A549 (cell line): Measurements from ENCODE around the gene SLC4A3. TPM values are rescaled to one million over a fixed set of nuclear protein-coding genes. Genes with fewer than 3 reads are reported as not detected.

Experiments
- ATAC-seq, 2 experiments: fragments of 200-7000 bp in 1 of 2; fragments of >200 bp in 1 of 2; cut with Nextera tagmentation in 1 of 2; cut with Tn5 transposase in 1 of 2; 3 replicates each; pipeline versions ENCODE4 v1.8.0 to v1.9.1; 2018 to 2020; ENCODE audit warnings: mild to moderate bottlenecking in 1 of 2, moderate library complexity in 1 of 2
- CTCF ChIA-PET: fragments of 300-600 bp; sonication (Branson Sonifier 250); formaldehyde crosslinking; extraction: SDS; loops from one replicate; lab custom pipeline; 2021; ENCODE audit warnings: antibody characterized with exemption, inconsistent platforms; lab: Yijun Ruan, JAX
- POLR2A ChIA-PET: fragments of 350-600 bp; formaldehyde crosslinking; extraction: SDS; loops from one replicate; lab custom pipeline; 2021; ENCODE audit warnings: antibody characterized with exemption, inconsistent platforms; lab: Yijun Ruan, JAX
- DNase-seq, 2 experiments: peaks; one replicate each; pipeline versions ENCODE4 v3.0.0 to v3.0.0-alpha.2; 2011 to 2016; ENCODE audit warnings: low read depth in 1 of 2, low spot score in 1 of 2
- FAIRE-seq: peaks from 2 replicates; lab custom pipeline; 2011; peaks lifted over from hg19 to GRCh38; lab: Jason Lieb, UNC
- H3K27ac ChIP-seq, 2 experiments: fragments of >200 bp; sonication (Bioruptor Twin); formaldehyde crosslinking; 3 replicates each; pipeline ENCODE4 v1.5.1; 2016 to 2017
- H3K4me1 ChIP-seq: fragments of >200 bp; sonication (Bioruptor Twin); formaldehyde crosslinking; 3 replicates; pipeline ENCODE4 v1.6.1; 2016
- H3K4me2 ChIP-seq: fragments of >200 bp; sonication (Bioruptor Twin); formaldehyde crosslinking; 3 replicates; pipeline ENCODE4 v1.6.1; 2016
- H3K4me3 ChIP-seq: fragments of >200 bp; sonication (Bioruptor Twin); formaldehyde crosslinking; 3 replicates; pipeline ENCODE4 v1.5.1; 2016
- H3K9me3 ChIP-seq: fragments of >200 bp; sonication (Bioruptor Twin); formaldehyde crosslinking; 3 replicates; pipeline ENCODE4 v1.6.1; 2016
- BCL3 ChIP-seq: fragments of >200 bp; sonication (Bioruptor Twin); formaldehyde crosslinking; IDR thresholded peaks from 3 replicates; pipeline ENCODE4 v1.6.1; 2016
- CEBPB ChIP-seq, 2 experiments: fragments of >200 bp in 1 of 2; sonication (Bioruptor Twin) in 1 of 2; formaldehyde crosslinking in 1 of 2; IDR thresholded peaks; 2 replicates each; pipeline ENCODE4 v1.6.1; 2012 to 2016
- CTCF ChIP-seq: fragments of >200 bp; sonication (Bioruptor Twin); formaldehyde crosslinking; IDR thresholded peaks from 3 replicates; pipeline ENCODE4 v1.5.1; 2016
- FOXS1 ChIP-seq: fragments of 250-450 bp; sonication (Bioruptor Pico); IDR thresholded peaks from 2 replicates; pipeline ENCODE4 v1.5.0; 2020; ENCODE audit warnings: mild to moderate bottlenecking, moderate library complexity
- HMGXB4 ChIP-seq: fragments of 250-450 bp; sonication (Bioruptor Pico); IDR thresholded peaks from 2 replicates; pipeline ENCODE4 v1.5.0; 2021; ENCODE audit warnings: mild to moderate bottlenecking, moderate library complexity, borderline replicate concordance
- HOXB5 ChIP-seq: fragments of 250-450 bp; sonication (Bioruptor Pico); IDR thresholded peaks from 2 replicates; pipeline ENCODE4 v1.5.0; 2020; ENCODE audit warnings: mild to moderate bottlenecking, moderate library complexity
- MAFK ChIP-seq: fragments of 450-650 bp; IDR thresholded peaks from 2 replicates; pipeline ENCODE4 v1.6.1; 2014; ENCODE audit not compliant: partially characterized antibody
- MYC ChIP-seq: IDR thresholded peaks from 2 replicates; pipeline ENCODE4 v1.6.1; 2012; ENCODE audit warnings: mild to moderate bottlenecking, inconsistent platforms, low read length, improper control_type of control experiment, borderline replicate concordance
- PHF8 ChIP-seq: fragments of 200-600 bp; sonication (generic); IDR thresholded peaks from 2 replicates; pipeline ENCODE4 v1.6.1; 2016; ENCODE audit warnings: low read depth, mild to moderate bottlenecking, antibody characterized with exemption, moderate library complexity, borderline replicate concordance
- POLR2AphosphoS2 ChIP-seq: conservative IDR thresholded peaks from 2 replicates; pipeline ENCODE4 v1.6.1; 2012; ENCODE audit warnings: low read length, improper control_type of control experiment, inconsistent platforms
- RFX5 ChIP-seq: fragments of 450-650 bp; IDR thresholded peaks from 2 replicates; pipeline ENCODE4 v1.7.1; 2014; ENCODE audit warnings: antibody characterized with exemption, mild to moderate bottlenecking, moderate library complexity
- RNF2 ChIP-seq: fragments of 200-600 bp; sonication (generic); IDR thresholded peaks from 2 replicates; pipeline ENCODE4 v1.6.1; 2016; ENCODE audit warnings: low read depth, mild to moderate bottlenecking, antibody characterized with exemption, moderate library complexity, borderline replicate concordance
- SMC3 ChIP-seq: fragments of >200 bp; sonication (Bioruptor Twin); formaldehyde crosslinking; IDR thresholded peaks from 3 replicates; pipeline ENCODE4 v1.6.1; 2018; ENCODE audit warnings: inconsistent platforms
- SREBF2 ChIP-seq: fragments of 450-650 bp; IDR thresholded peaks from 2 replicates; pipeline ENCODE4 v1.6.1; 2014; ENCODE audit warnings: mild to moderate bottlenecking, moderate library complexity
- ZFP36 ChIP-seq: fragments of 450-650 bp; IDR thresholded peaks from 2 replicates; pipeline ENCODE4 v1.6.1; 2014; ENCODE audit warnings: borderline replicate concordance; ENCODE audit not compliant: partially characterized antibody
- ZSCAN20 ChIP-seq: fragments of 250-450 bp; sonication (Bioruptor Pico); IDR thresholded peaks from 2 replicates; pipeline ENCODE4 v1.8.0; 2022; ENCODE audit warnings: mild to moderate bottlenecking, moderate library complexity
- WGBS: methylation state at CpG from one replicate; pipeline ENCODE4 v1.1.6; 2017; ENCODE audit errors: missing lambda C conversion rate; 5-methylcytosine and 5-hydroxymethylcytosine counted together
- polyA plus RNA-seq, 4 experiments: library from polyadenylated mRNA; depleted of rRNA in 3 of 4; stranded (reverse); fragments of >200 nt; fragmentation: RNase III in 1 of 4; extraction: RNeasy Plus Mini Kit Qiagen cat#74134 plus additional on column Dnase treatment in 1 of 4; gene quantifications; 2 replicates in 3 of 4; 3 replicates in 1 of 4; pipeline ENCODE4 v1.2.3, GENCODE V29; 2011 to 2017
- TF ChIP-seq, protein P1 (sequence below): fragments of 200-600 bp; sonication (generic); IDR thresholded peaks from 2 replicates; pipeline ENCODE4 v1.6.1; 2016; ENCODE audit warnings: antibody characterized with exemption, mild to moderate bottlenecking, moderate library complexity
- TF ChIP-seq, protein P2 (sequence below): fragments of >200 bp; sonication (Bioruptor Twin); formaldehyde crosslinking; IDR thresholded peaks from 2 replicates; pipeline ENCODE4 v1.6.1; 2016
- TF ChIP-seq, protein P3 (sequence below): IDR thresholded peaks from 2 replicates; pipeline ENCODE4 v1.6.1; 2012; ENCODE audit warnings: low read depth, borderline replicate concordance
- TF ChIP-seq, protein P4 (sequence below): fragments of 250-450 bp; sonication (Bioruptor Pico); IDR thresholded peaks from 2 replicates; pipeline ENCODE4 v1.5.0; 2020; ENCODE audit warnings: low read depth, mild to moderate bottlenecking, moderate library complexity

Gene SLC4A3
- polyA plus RNA-seq, 2 of the 4 experiments (the other 2 are of a cell fraction), result 1.4 to 3.6 TPM

DNA sequence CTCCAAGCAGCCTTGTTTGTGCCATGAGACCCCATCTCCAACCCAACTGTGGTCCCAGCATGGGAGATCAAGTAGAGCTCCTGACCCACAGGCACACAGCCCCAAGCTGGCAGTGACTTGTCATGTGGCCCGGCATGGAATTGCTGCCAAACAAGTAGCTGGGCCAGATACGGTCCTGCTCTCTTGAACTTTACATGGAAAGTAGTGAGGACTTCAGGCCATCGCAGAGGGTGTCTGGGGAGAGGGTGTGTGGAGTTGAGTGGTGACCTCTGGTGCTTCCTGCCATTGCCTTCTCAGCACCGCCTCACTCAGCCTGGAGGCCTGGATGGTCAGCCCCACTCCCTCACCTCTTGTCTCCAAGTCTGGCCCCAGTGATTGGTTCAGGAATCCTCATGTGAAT is 10.9 kb upstream of the SLC4A3 start:
- POLR2A ChIA-PET, result no interaction called here
- CTCF ChIA-PET, result no interaction called here
- Histone ChIP-seq H3K4me1 (no peaks in the 10 kb centered on the region), H3K9me3 (no peaks in the 10 kb centered on the region), H3K4me2 (no peak overlapping the region), H3K27ac (no peak overlapping the region), H3K4me3 (no peak overlapping the region)
- ATAC-seq (peak in 1 of 2 experiments; percentile 5; a peak in 1 of 6 replicates), FAIRE-seq (no peak), DNase-seq (no peak)
- TF ChIP-seq POLR2AphosphoS2 (no peak), HOXB5 (CRISPR knock-in tag) (no peak), ZSCAN20 (CRISPR knock-in tag) (no peak), RFX5 (no peak), SREBF2 (no peak), BCL3 (no peak), MAFK (no peak), RNF2 (no peak), CEBPB (IDR thresholded peaks at IDR 0.05) (no peak), FOXS1 (CRISPR knock-in tag) (no peak), ZFP36 (no peak), PHF8 (no peak), SMC3 (no peak), CTCF (no peak), MYC (no peak), HMGXB4 (CRISPR knock-in tag) (no peak)
- TF ChIP-seq, protein P1, sequence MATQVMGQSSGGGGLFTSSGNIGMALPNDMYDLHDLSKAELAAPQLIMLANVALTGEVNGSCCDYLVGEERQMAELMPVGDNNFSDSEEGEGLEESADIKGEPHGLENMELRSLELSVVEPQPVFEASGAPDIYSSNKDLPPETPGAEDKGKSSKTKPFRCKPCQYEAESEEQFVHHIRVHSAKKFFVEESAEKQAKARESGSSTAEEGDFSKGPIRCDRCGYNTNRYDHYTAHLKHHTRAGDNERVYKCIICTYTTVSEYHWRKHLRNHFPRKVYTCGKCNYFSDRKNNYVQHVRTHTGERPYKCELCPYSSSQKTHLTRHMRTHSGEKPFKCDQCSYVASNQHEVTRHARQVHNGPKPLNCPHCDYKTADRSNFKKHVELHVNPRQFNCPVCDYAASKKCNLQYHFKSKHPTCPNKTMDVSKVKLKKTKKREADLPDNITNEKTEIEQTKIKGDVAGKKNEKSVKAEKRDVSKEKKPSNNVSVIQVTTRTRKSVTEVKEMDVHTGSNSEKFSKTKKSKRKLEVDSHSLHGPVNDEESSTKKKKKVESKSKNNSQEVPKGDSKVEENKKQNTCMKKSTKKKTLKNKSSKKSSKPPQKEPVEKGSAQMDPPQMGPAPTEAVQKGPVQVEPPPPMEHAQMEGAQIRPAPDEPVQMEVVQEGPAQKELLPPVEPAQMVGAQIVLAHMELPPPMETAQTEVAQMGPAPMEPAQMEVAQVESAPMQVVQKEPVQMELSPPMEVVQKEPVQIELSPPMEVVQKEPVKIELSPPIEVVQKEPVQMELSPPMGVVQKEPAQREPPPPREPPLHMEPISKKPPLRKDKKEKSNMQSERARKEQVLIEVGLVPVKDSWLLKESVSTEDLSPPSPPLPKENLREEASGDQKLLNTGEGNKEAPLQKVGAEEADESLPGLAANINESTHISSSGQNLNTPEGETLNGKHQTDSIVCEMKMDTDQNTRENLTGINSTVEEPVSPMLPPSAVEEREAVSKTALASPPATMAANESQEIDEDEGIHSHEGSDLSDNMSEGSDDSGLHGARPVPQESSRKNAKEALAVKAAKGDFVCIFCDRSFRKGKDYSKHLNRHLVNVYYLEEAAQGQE, result no peak
- TF ChIP-seq, protein P2, sequence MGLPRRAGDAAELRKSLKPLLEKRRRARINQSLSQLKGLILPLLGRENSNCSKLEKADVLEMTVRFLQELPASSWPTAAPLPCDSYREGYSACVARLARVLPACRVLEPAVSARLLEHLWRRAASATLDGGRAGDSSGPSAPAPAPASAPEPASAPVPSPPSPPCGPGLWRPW, result no peak
- TF ChIP-seq, protein P3, sequence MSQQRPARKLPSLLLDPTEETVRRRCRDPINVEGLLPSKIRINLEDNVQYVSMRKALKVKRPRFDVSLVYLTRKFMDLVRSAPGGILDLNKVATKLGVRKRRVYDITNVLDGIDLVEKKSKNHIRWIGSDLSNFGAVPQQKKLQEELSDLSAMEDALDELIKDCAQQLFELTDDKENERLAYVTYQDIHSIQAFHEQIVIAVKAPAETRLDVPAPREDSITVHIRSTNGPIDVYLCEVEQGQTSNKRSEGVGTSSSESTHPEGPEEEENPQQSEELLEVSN, result no peak
- TF ChIP-seq, protein P4, sequence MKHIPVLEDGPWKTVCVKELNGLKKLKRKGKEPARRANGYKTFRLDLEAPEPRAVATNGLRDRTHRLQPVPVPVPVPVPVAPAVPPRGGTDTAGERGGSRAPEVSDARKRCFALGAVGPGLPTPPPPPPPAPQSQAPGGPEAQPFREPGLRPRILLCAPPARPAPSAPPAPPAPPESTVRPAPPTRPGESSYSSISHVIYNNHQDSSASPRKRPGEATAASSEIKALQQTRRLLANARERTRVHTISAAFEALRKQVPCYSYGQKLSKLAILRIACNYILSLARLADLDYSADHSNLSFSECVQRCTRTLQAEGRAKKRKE, result no peak
- WGBS, result 91% methylated on average over 4 of the region's 4 CpGs
